Measurements from ENCODE around the gene PGBD5.

The PGBD5 gene

GRCh38 chr1:230282157-230282556, 144.0 kb downstream of the PGBD5 start:
- TF ChIP-seq CTCF (IDR thresholded peaks at IDR 0.05), result no peak

- no peak for TF ChIP-seq CTCF (IDR thresholded peaks at IDR 0.05)
These were observed 144.6 kb downstream of the PGBD5 start for GRCh38 chr1:230281556-230281955.

GRCh38 chr1:230280906-230281413, 145.2 kb downstream of the PGBD5 start:
- no peak for TF ChIP-seq CTCF (IDR thresholded peaks at IDR 0.05)

- no peak for TF ChIP-seq CTCF (IDR thresholded peaks at IDR 0.05)
These were observed 145.9 kb downstream of the PGBD5 start for GRCh38 chr1:230280054-230280795.

- no peak for TF ChIP-seq CTCF (IDR thresholded peaks at IDR 0.05)
These were observed 146.6 kb downstream of the PGBD5 start for GRCh38 chr1:230279583-230279945.

GRCh38 chr1:230278871-230279582, 147.1 kb downstream of the PGBD5 start:
- no peak for TF ChIP-seq CTCF (IDR thresholded peaks at IDR 0.05)

- no peak for TF ChIP-seq CTCF (IDR thresholded peaks at IDR 0.05)
These were observed 147.8 kb downstream of the PGBD5 start for GRCh38 chr1:230278376-230278775.
